CD8-positive, alpha-beta memory T cell (primary cell): ENCODE measurements around the gene C3orf20. TPM values are rescaled to one million over a fixed set of nuclear protein-coding genes. Genes with fewer than 3 reads are reported as not detected.

ENCODE experiments used
- CTCF ChIA-PET: fragments of 350-600 bp; sonication (Branson Sonifier 250); formaldehyde crosslinking; loops from one replicate; lab custom pipeline; 2021; ENCODE audit warnings: antibody characterized with exemption; lab: Charles Lee
- POLR2A ChIA-PET: fragments of 350-600 bp; sonication (Branson Sonifier 250); formaldehyde crosslinking; loops from one replicate; lab custom pipeline; 2021; ENCODE audit warnings: antibody characterized with exemption; lab: Charles Lee
- DNase-seq, 5 donors: peaks; one replicate each; pipeline versions ENCODE4 v3.0.0 to v3.0.0-alpha.2; 2020 to 2022; ENCODE audit warnings: mixed read lengths in 1 of 5
- H3K27ac ChIP-seq: one replicate; pipeline ENCODE4 v1.7.0; 2013; ENCODE audit warnings: low read depth, mild to moderate bottlenecking, low read length, moderate library complexity
- H3K27me3 ChIP-seq: 2 replicates; pipeline ENCODE4 v1.7.0; 2013; ENCODE audit warnings: low read length, mild to moderate bottlenecking; ENCODE audit not compliant: insufficient read depth, poor library complexity, severe bottlenecking
- H3K36me3 ChIP-seq: 2 replicates; pipeline ENCODE4 v1.7.0; 2013; ENCODE audit warnings: mild to moderate bottlenecking, low read length, moderate library complexity; ENCODE audit not compliant: insufficient read depth
- H3K4me1 ChIP-seq: 2 replicates; pipeline ENCODE4 v1.7.0; 2013; ENCODE audit warnings: mild to moderate bottlenecking, low read length, moderate library complexity; ENCODE audit not compliant: insufficient read depth
- H3K4me3 ChIP-seq: 2 replicates; pipeline ENCODE4 v1.7.0; 2013; ENCODE audit warnings: mild to moderate bottlenecking, low read length
- H3K9me3 ChIP-seq: 2 replicates; pipeline ENCODE4 v1.7.0; 2013; ENCODE audit warnings: mild to moderate bottlenecking, low read length
- H3K27ac Mint-ChIP-seq, 8 donors: one replicate each; pipeline ENCODE4 v1.8.0; 2020 to 2021; ENCODE audit warnings: mixed read lengths in 8 of 8, mild to moderate bottlenecking in 6 of 8, inconsistent platforms in 3 of 8, moderate library complexity in 3 of 8
- H3K27me3 Mint-ChIP-seq, 2 donors: one replicate each; pipeline ENCODE4 v1.8.0; 2020 to 2021; ENCODE audit warnings: mixed read lengths in 2 of 2, mild to moderate bottlenecking in 1 of 2, moderate library complexity in 1 of 2
- H3K36me3 Mint-ChIP-seq, 3 donors: one replicate each; pipeline ENCODE4 v1.8.0; 2020 to 2021; ENCODE audit warnings: mixed read lengths in 3 of 3, inconsistent platforms in 1 of 3, mild to moderate bottlenecking in 1 of 3
- H3K4me1 Mint-ChIP-seq, 3 donors: one replicate each; pipeline ENCODE4 v1.8.0; 2020 to 2021; ENCODE audit warnings: mixed read lengths in 3 of 3, inconsistent platforms in 1 of 3, mild to moderate bottlenecking in 1 of 3
- H3K4me3 Mint-ChIP-seq, 7 donors: one replicate each; pipeline ENCODE4 v1.8.0; 2020 to 2021; ENCODE audit warnings: mixed read lengths in 7 of 7, mild to moderate bottlenecking in 6 of 7, moderate library complexity in 4 of 7, inconsistent platforms in 2 of 7
- H3K9me3 Mint-ChIP-seq, 5 donors: one replicate each; pipeline ENCODE4 v1.8.0; 2020 to 2022; ENCODE audit warnings: mixed read lengths in 5 of 5, mild to moderate bottlenecking in 3 of 5, moderate library complexity in 2 of 5, inconsistent platforms in 1 of 5
- polyA plus RNA-seq: library from polyadenylated mRNA; unstranded; fragments of 300-500 nt; fragmentation: Illumina TruSeq; gene quantifications from one replicate; pipeline ENCODE4 v1.2.3, GENCODE V29; 2021
- total RNA-seq, 2 experiments: library from RNA; stranded (reverse); gene quantifications; one replicate each; pipeline ENCODE4 v1.2.3, GENCODE V29; 2021

Gene C3orf20
- total and polyA plus RNA-seq, 3 experiments from 2014 or later, result 0.07 to 0.18 TPM; not detected in 1

DNA sequence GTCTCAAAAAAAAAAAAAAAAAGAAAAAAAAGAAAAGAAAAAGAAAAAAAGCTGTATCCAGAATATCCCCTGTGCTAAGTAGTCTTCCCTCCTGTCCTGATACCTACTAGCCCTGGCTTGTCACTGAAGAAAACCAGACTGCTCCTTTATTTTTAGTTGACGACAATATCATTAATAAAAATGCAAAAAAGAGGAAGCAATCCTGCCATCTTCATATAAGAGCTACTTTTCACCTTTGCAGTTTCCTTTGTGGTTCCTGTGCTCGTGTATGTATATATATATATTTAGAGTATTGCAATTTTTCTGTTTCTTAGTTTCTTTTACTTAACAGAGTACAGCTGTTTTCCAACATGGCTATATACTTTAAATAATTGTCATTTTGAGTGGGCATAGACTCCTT lies 13.6 kb downstream of the C3orf20 start:
- Histone ChIP-seq H3K4me3 (no peak overlapping the region), H3K36me3 (no peaks in the 10 kb centered on the region), H3K27ac (no peak overlapping the region), H3K27me3 (no peaks in the 10 kb centered on the region), H3K9me3 (no peaks in the 10 kb centered on the region), H3K4me1 (no peaks in the 10 kb centered on the region)
- peaks cover 0 to 2% (median 0%) of the 10 kb centered on the region in 3 donors for H3K36me3 Mint-ChIP-seq
- no peaks in the 10 kb centered on the region for H3K9me3 Mint-ChIP-seq
- ChIA-PET POLR2A (no interaction called here), CTCF (no interaction called here)
- DNase-seq, result no peak
- no peak overlapping the region for H3K4me3 Mint-ChIP-seq
- no peak overlapping the region for H3K27ac Mint-ChIP-seq
- H3K27me3 Mint-ChIP-seq, result no peaks in the 10 kb centered on the region
- no peaks in the 10 kb centered on the region for H3K4me1 Mint-ChIP-seq

DNA sequence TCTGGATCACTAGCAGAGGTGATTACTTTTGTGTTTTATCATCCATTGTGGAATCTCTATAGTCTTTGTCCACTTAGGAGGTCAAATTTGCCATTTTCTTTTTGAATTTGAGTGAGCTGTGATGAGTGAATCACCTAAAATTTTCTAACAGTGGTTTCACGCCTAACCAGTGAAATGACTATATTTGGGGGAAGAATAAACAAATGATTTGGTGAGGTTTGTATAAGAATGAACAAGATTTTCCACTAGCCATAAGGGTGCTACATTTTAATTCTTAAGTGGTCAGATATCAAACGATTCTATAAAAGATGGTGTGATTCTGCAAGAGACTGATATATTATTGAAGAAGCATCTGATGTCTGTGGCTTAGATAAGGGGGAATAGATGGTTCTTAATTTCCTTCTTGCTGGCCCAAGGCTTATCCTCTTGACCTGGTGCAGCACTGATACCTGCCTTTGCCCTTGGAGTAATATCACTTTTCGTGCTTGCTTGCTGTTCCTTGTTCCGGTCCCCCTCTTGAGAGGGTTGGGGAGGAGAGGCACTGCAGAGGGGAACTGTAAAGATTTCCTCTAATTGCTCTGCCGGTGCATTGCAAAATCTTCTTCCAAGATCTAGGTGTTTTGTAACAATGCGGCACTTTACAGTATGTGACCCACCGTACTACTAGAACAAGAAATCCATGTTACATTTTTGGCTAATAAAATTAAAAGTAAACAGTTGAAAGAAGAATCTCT lies 14.5 kb downstream of the C3orf20 start:
- Histone ChIP-seq H3K9me3 (no peaks in the 10 kb centered on the region), H3K4me3 (no peak overlapping the region), H3K27ac (no peak overlapping the region), H3K27me3 (no peaks in the 10 kb centered on the region), H3K36me3 (no peaks in the 10 kb centered on the region), H3K4me1 (no peaks in the 10 kb centered on the region)
- no peak for DNase-seq
- ChIA-PET CTCF (no interaction called here), POLR2A (no interaction called here)
- H3K27ac Mint-ChIP-seq, result no peak overlapping the region
- no peaks in the 10 kb centered on the region for H3K9me3 Mint-ChIP-seq
- peaks cover 0 to 2% (median 0%) of the 10 kb centered on the region in 3 donors for H3K36me3 Mint-ChIP-seq
- H3K4me3 Mint-ChIP-seq, result no peak overlapping the region
- H3K4me1 Mint-ChIP-seq, result no peaks in the 10 kb centered on the region
- no peaks in the 10 kb centered on the region for H3K27me3 Mint-ChIP-seq

DNA sequence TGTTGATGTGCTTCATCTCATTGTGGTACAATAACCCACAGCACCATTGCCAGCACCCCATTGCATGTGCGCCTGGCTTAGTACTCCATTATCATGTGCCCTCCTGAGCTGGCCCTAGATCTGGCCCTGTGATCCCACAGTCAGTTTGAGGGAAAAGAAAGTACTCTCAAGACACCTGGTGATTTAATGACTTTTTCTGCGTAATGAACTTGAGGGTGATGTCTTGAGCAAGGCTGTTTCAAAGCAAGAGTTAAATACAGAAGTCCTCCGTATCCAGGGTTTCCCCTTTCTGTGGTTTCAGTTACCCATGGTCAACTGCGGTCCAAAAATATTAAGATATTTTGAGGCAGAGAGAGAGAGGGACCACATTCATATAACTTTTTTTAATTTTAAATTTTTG lies 16.3 kb downstream of the C3orf20 start:
- Histone ChIP-seq H3K4me1 (no peaks in the 10 kb centered on the region), H3K27me3 (no peaks in the 10 kb centered on the region), H3K4me3 (no peak overlapping the region), H3K27ac (no peak overlapping the region), H3K36me3 (no peaks in the 10 kb centered on the region), H3K9me3 (no peaks in the 10 kb centered on the region)
- no peaks in the 10 kb centered on the region for H3K9me3 Mint-ChIP-seq
- H3K4me3 Mint-ChIP-seq, result no peak overlapping the region
- no peak for DNase-seq
- CTCF ChIA-PET, result no interaction called here
- no peak overlapping the region for H3K27ac Mint-ChIP-seq
- POLR2A ChIA-PET, result no interaction called here
- no peaks in the 10 kb centered on the region for H3K27me3 Mint-ChIP-seq
- H3K36me3 Mint-ChIP-seq, result peaks cover 0 to 2% (median 0%) of the 10 kb centered on the region in 3 donors
- no peaks in the 10 kb centered on the region for H3K4me1 Mint-ChIP-seq

DNA sequence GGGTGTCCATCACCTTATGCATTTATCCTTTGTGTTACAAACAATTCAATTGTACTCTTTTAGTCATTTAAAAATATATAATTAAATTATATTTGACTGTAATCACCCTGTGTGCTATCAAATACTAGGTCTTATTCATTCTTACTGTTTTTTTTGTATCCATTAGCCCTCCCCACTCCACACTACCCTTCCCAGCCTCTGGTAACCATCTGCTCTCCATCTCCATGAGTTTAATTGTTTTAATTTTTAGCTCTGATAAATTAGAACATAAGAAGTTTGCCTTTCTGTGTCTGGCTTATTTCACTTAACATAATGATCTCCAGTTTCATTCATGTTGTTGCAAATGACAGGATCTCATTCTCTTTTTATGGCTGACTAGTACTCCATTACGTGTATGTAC lies 16.8 kb downstream of the C3orf20 start:
- peaks cover 0 to 3% (median 0%) of the 10 kb centered on the region in 3 donors for H3K36me3 Mint-ChIP-seq
- DNase-seq, result no peak
- no peaks in the 10 kb centered on the region for H3K27me3 Mint-ChIP-seq
- Histone ChIP-seq H3K27me3 (no peaks in the 10 kb centered on the region), H3K27ac (no peak overlapping the region), H3K9me3 (no peaks in the 10 kb centered on the region), H3K36me3 (no peaks in the 10 kb centered on the region), H3K4me3 (no peak overlapping the region), H3K4me1 (no peaks in the 10 kb centered on the region)
- H3K4me1 Mint-ChIP-seq, result no peaks in the 10 kb centered on the region
- H3K4me3 Mint-ChIP-seq, result no peak overlapping the region
- POLR2A ChIA-PET, result interaction anchor here (0.6 kb wide), 1 partner anchor 41 kb away, joined by 3 read pairs; no protein-coding TSS in a partner anchor
- H3K9me3 Mint-ChIP-seq, result no peaks in the 10 kb centered on the region
- no peak overlapping the region for H3K27ac Mint-ChIP-seq
- CTCF ChIA-PET, result no interaction called here

DNA sequence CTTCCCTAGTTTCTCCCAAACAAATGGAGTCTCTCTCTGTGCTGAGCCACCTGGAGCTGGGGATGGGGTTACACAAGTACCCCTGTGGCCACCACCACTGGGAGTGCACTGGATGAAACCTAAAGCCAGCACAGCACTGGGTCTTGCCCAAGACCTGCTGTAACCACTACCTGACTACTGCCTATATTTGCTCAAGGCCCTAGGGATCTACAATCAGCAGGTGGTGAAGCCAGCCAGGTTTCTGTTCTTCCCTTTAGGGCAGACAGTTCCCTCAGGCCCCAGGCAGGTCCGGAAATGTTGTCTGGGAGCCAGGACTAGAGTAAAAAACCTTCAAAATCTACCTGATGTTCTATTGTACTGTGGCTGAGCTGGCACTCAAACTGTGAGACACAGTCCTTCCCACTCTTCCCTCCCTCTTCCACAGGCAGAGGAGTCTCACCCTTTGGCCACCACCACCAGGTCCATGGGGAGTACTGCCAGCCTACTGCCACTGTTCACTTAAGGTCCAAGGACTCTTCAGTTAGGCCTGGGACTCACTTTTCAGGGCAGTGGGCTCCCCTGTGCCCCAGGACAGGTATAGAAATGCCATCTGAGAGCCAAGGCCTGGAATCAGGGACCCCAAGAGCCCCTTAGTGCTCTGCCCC lies 23.8 kb downstream of the C3orf20 start:
- peaks cover 0 to 15% (median 5%) of the 10 kb centered on the region in 3 donors for H3K36me3 Mint-ChIP-seq
- Histone ChIP-seq H3K36me3 (no peaks in the 10 kb centered on the region), H3K4me3 (no peak overlapping the region), H3K4me1 (no peaks in the 10 kb centered on the region), H3K27me3 (no peaks in the 10 kb centered on the region), H3K27ac (no peak overlapping the region), H3K9me3 (no peaks in the 10 kb centered on the region)
- H3K4me1 Mint-ChIP-seq, result no peaks in the 10 kb centered on the region
- CTCF ChIA-PET, result no interaction called here
- no peak for DNase-seq
- no peak overlapping the region for H3K4me3 Mint-ChIP-seq
- POLR2A ChIA-PET, result no interaction called here
- H3K27me3 Mint-ChIP-seq, result peaks cover 2 to 8% of the 10 kb centered on the region in 2 donors
- peaks cover 0 to 2% (median 0%) of the 10 kb centered on the region in 5 donors for H3K9me3 Mint-ChIP-seq
- H3K27ac Mint-ChIP-seq, result no peak overlapping the region

DNA sequence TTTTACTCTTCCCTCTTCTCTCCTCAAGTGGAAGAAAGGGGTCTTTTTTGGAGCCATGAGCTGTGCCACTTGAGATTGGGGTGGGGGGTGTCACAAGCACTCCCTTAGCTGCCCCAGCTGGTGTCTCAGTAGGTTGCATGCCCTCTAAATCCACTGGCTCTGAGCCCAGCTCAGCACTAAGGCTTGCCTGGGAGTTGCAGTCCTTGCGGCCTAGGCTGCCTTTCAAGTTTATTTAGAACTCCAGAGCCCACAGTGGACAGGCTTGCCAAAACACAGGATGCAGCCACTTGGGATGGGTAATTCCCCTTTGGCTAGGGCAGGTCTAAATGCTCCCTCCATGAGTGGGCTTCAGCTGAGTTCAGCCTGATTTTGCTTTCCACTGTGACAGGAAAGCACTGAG lies 24.7 kb downstream of the C3orf20 start:
- no peaks in the 10 kb centered on the region for H3K4me1 ChIP-seq
- POLR2A ChIA-PET, result no interaction called here

DNA sequence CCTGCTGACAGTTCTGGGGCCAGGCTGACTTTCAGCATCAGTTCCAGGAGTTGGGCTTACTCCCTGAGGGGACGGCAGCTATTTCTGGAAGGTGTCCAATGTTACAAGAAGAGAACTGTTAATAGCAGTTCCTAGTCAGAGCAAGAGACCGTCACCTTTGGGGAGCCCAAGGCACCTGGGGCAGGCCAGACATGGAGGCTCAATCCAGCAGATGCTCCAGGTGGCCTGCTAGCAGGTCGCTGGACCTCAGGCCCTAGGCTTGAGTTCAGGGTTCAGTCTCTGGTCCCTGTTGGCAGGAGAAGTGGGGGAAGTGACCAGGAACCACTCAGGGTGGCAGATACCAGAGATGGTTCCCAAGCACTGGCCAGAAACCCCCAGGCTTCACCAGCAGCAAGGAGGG lies 25.9 kb downstream of the C3orf20 start:
- Histone ChIP-seq H3K27ac (no peak overlapping the region), H3K9me3 (no peaks in the 10 kb centered on the region), H3K4me3 (no peak overlapping the region), H3K4me1 (no peaks in the 10 kb centered on the region), H3K36me3 (no peaks in the 10 kb centered on the region), H3K27me3 (no peaks in the 10 kb centered on the region)
- Mint-ChIP-seq H3K4me1 (no peaks in the 10 kb centered on the region), H3K36me3 (peaks cover 0 to 15% (median 6%) of the 10 kb centered on the region in 3 donors), H3K27me3 (peaks cover 2 to 8% of the 10 kb centered on the region in 2 donors), H3K9me3 (peaks cover 0 to 2% (median 0%) of the 10 kb centered on the region in 5 donors), H3K27ac (no peak overlapping the region), H3K4me3 (no peak overlapping the region)
- ChIA-PET CTCF (no interaction called here), POLR2A (no interaction called here)
- DNase-seq, result no peak

More for the DNA sequence above, 24.7 kb downstream of the C3orf20 start:
- H3K27ac Mint-ChIP-seq, result no peak overlapping the region
- peaks cover 2 to 8% of the 10 kb centered on the region in 2 donors for H3K27me3 Mint-ChIP-seq
- CTCF ChIA-PET, result no interaction called here
- Histone ChIP-seq H3K27me3 (no peaks in the 10 kb centered on the region), H3K27ac (no peak overlapping the region), H3K4me3 (no peak overlapping the region), H3K9me3 (no peaks in the 10 kb centered on the region), H3K36me3 (no peaks in the 10 kb centered on the region)
- H3K36me3 Mint-ChIP-seq, result peaks cover 0 to 15% (median 6%) of the 10 kb centered on the region in 3 donors
- H3K4me3 Mint-ChIP-seq, result no peak overlapping the region
- H3K4me1 Mint-ChIP-seq, result no peaks in the 10 kb centered on the region
- H3K9me3 Mint-ChIP-seq, result peaks cover 0 to 2% (median 0%) of the 10 kb centered on the region in 5 donors
- no peak for DNase-seq

DNA sequence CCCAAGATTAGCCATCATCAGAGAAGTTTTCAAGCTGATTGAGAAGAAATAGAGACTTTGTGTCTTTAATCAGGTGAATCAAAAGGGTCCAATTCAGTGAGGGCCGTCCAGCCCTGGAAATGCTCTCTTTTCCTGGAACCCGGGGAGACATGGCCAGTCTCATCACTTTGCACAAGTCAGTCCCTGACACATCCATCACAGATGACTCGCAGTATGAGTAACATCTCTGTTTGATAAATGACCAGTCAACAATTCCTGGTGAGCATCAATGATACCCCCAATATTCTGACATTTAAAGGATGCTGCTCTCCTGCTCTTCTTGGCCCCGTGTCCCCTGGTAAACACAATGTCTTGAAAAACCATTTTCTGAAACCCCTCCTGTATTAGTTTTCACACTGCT lies 26.7 kb downstream of the C3orf20 start:
- Histone ChIP-seq H3K9me3 (no peaks in the 10 kb centered on the region), H3K4me3 (no peak overlapping the region), H3K27ac (no peak overlapping the region), H3K36me3 (no peaks in the 10 kb centered on the region), H3K27me3 (no peaks in the 10 kb centered on the region), H3K4me1 (no peaks in the 10 kb centered on the region)
- Mint-ChIP-seq H3K4me3 (no peak overlapping the region), H3K36me3 (peaks cover 0 to 15% (median 5%) of the 10 kb centered on the region in 3 donors), H3K9me3 (peaks cover 0 to 2% (median 0%) of the 10 kb centered on the region in 5 donors), H3K4me1 (no peaks in the 10 kb centered on the region), H3K27me3 (peaks cover 2 to 8% of the 10 kb centered on the region in 2 donors), H3K27ac (no peak overlapping the region)
- POLR2A ChIA-PET, result no interaction called here
- CTCF ChIA-PET, result no interaction called here
- no peak for DNase-seq
